IMR-90 (cell line): Measurements from ENCODE around the gene ICAM5.

Source experiments
- CTCF ChIP-seq: conservative IDR thresholded peaks from 2 replicates; pipeline ENCODE4 v1.5.1; 2012; ENCODE audit warnings: mild to moderate bottlenecking, low read depth, low read length, improper control_type of control experiment
- MAFK ChIP-seq: IDR thresholded peaks from 2 replicates; pipeline ENCODE4 v1.6.1; 2012; ENCODE audit warnings: low read depth, low read length, improper control_type of control experiment
- MXI1 ChIP-seq: IDR thresholded peaks from 2 replicates; pipeline ENCODE4 v1.6.1; 2012; ENCODE audit warnings: low read depth, mild to moderate bottlenecking, low read length, moderate library complexity, borderline replicate concordance
- POLR2A ChIP-seq: IDR thresholded peaks from 2 replicates; pipeline ENCODE4 v1.6.1; 2012; ENCODE audit warnings: mild to moderate bottlenecking, low read depth, low read length
- SMC3 ChIP-seq: fragments of 150-350 bp; IDR thresholded peaks from 2 replicates; pipeline ENCODE4 v1.6.1; 2016; ENCODE audit warnings: low read depth, mild to moderate bottlenecking, antibody characterized with exemption, low read length, moderate library complexity

- TF ChIP-seq POLR2A (no peak), CTCF (no peak), MXI1 (no peak), SMC3 (no peak), MAFK (no peak)
Observed at GRCh38 chr19:10254244-10254643, 35.5 kb upstream of the ICAM5 start.
